ENCODE data around the gene SLC25A30. TPM values are rescaled to one million over a fixed set of nuclear protein-coding genes. Genes with fewer than 3 reads are reported as not detected.

The SLC25A30 gene
- total and polyA plus RNA-seq, 9 of the 15 experiments (the other 6 are each of a cell fraction or from before 2014, with no cell fraction given) = 1.1 to 11.1 (median 5.6) TPM

GRCh38 chr13:45396533-45397095 is 21.6 kb downstream of the SLC25A30 start:
- in situ Hi-C loops (cut with MboI) (no loop called here), intact Hi-C loops (cut with micrococcal nuclease) (no loop called here)
- Histone ChIP-seq H3K9me1 (ENCODE audit: control insufficient read depth, insufficient read depth, low read length) (no peaks in the 10 kb centered on the region), H4K20me1 (replicated peaks; ENCODE audit: control insufficient read depth, insufficient read depth, low read length) (no peaks in the 10 kb centered on the region), H3K27ac (ENCODE audit: extremely low read depth, low read depth, low read length) (no peak overlapping the region), H3K79me2 (ENCODE audit: control insufficient read depth, insufficient read depth, low read length) (no peaks in the 10 kb centered on the region), H2AFZ (ENCODE audit: low read depth, low read length) (no peak overlapping the region), H3K4me1 (replicated peaks in 1 of 2; ENCODE audit: control insufficient read depth in 2 of 2, insufficient read depth in 2 of 2, low read length in 2 of 2) (peaks cover 4% of the 10 kb centered on the region in 2 experiments; a peak in 3 of 5 replicates), H3K4me2 (ENCODE audit: insufficient read depth, low read length) (no peak overlapping the region), H3K4me3 (no peak overlapping the region), H3K27me3 (ENCODE audit: control insufficient read depth in 2 of 2, insufficient read depth in 2 of 2, low read length in 2 of 2) (no peaks in the 10 kb centered on the region), H3K36me3 (ENCODE audit: control insufficient read depth, insufficient read depth, low read length) (peaks cover 19% of the 10 kb centered on the region; the same call in 2 of the 3 replicates), H3K9ac (ENCODE audit: insufficient read depth in 1 of 2, low read depth in 2 of 2, low read length in 2 of 2) (no peak overlapping the region), H3K9me3 (replicated peaks; ENCODE audit: control insufficient read depth, insufficient read depth, low read depth, low read length) (no peaks in the 10 kb centered on the region)
- FAIRE-seq (no peak), DNase-seq (ENCODE audit: extremely low read depth in 1 of 4, low spot score in 3 of 4) (no peak), ATAC-seq (no peak)
- WGBS (ENCODE audit: insufficient coverage, low coverage, missing lambda C conversion rate) = 89% methylated on average over 7 of the region's 9 CpGs
- no peak for TF ChIP-seq ZBTB8A (IDR thresholded peaks at IDR 0.05; ENCODE audit: partially characterized antibody)
- no peak for TF ChIP-seq LEF1 (IDR thresholded peaks at IDR 0.05)
- TF ChIP-seq CHCHD3 (CRISPR knock-in tag; IDR thresholded peaks at IDR 0.05) = no peak
- TF ChIP-seq ETV1 (tag; conservative IDR thresholded peaks at IDR 0.05; ENCODE audit: low read depth) = peak; percentile 35; the same call in 1 of the 2 replicates
- ChIA-PET CTCF (ENCODE audit: low intra/inter-chr PET ratio) (no interaction called here), POLR2A (interaction anchor here (0.7 kb wide), 1 partner anchor 10 kb away, joined by 3 read pairs; no protein-coding TSS in a partner anchor)
- BruUV-seq (replicated peaks) = no TSS peak

DNA sequence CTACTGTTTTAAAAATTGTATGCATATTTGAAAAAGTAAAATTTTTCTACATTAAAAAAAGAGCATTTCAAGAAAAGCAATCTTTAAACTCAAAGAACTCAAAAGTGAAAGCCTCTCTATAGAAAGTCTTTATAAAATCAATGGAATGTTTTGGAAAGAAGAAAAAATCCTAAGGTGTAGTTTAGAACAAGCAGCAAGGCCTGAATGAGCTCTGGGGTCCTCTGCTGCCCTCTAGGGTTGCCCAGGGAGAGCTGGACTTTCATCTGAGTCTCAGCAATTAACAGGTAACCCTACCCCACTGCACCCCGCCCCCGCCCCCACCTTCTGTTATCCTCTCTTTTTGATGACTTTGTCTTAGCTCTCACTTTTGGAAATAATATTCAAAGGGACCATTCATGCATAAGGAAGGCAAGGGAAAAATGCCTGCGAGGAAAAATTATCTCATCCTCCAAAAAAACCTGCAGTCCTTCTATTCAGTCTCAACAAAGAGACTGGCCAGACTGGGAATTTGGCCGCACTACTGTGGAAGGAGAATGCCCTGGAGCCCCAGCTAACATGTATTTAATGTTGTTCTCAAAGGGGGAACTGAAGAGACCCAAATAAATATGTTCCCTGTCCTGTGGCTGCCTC is 24.1 kb downstream of the SLC25A30 start:
- H4K20me1 ChIP-seq (replicated peaks; ENCODE audit: control insufficient read depth, insufficient read depth, low read length) = no peaks in the 10 kb centered on the region
- H3K27me3 ChIP-seq (ENCODE audit: control insufficient read depth in 2 of 2, insufficient read depth in 2 of 2, low read length in 2 of 2) = no peaks in the 10 kb centered on the region
- CTCF ChIA-PET (ENCODE audit: low intra/inter-chr PET ratio) = interaction anchor here (2.2 kb wide), 1 partner anchor 23 kb away, joined by 6 read pairs; no protein-coding TSS in a partner anchor
- H3K27ac ChIP-seq (ENCODE audit: extremely low read depth, low read depth, low read length) = no peak overlapping the region
- no peaks in the 10 kb centered on the region for H3K9me3 ChIP-seq (replicated peaks; ENCODE audit: control insufficient read depth, insufficient read depth, low read depth, low read length)
- BruUV-seq (replicated peaks) = no TSS peak
- no peaks in the 10 kb centered on the region for H3K79me2 ChIP-seq (ENCODE audit: control insufficient read depth, insufficient read depth, low read length)
- no peaks in the 10 kb centered on the region for H3K9me1 ChIP-seq (ENCODE audit: control insufficient read depth, insufficient read depth, low read length)
- no peak overlapping the region for H3K9ac ChIP-seq (ENCODE audit: insufficient read depth in 1 of 2, low read depth in 2 of 2, low read length in 2 of 2)
- DNase-seq (ENCODE audit: extremely low read depth in 1 of 4, low spot score in 3 of 4) = peak; percentile 37 to 68 (median 56)
- POLR2A ChIA-PET = interaction anchor here (0.6 kb wide), 1 partner anchor 58 kb away, joined by 4 read pairs; no protein-coding TSS in a partner anchor
- WGBS (ENCODE audit: insufficient coverage, low coverage, missing lambda C conversion rate) = 33% methylated on average over 3 of the region's 4 CpGs
- no peak overlapping the region for H3K4me3 ChIP-seq
- no peak overlapping the region for H3K4me2 ChIP-seq (ENCODE audit: insufficient read depth, low read length)
- peak; percentile 64 for FAIRE-seq
- peak; percentile 94 for ATAC-seq
- H3K4me1 ChIP-seq (replicated peaks in 1 of 2; ENCODE audit: control insufficient read depth in 2 of 2, insufficient read depth in 2 of 2, low read length in 2 of 2) = peaks cover 4% of the 10 kb centered on the region in 2 experiments; a peak in 3 of 5 replicates
- H2AFZ ChIP-seq (ENCODE audit: low read depth, low read length) = no peak overlapping the region
- intact Hi-C loops (cut with micrococcal nuclease) (loop anchor here (5.0 kb wide), 1 partner anchor 347 kb away; no protein-coding TSS in a partner anchor), in situ Hi-C loops (cut with MboI) (no loop called here)
- peaks cover 19% of the 10 kb centered on the region; the same call in 2 of the 3 replicates for H3K36me3 ChIP-seq (ENCODE audit: control insufficient read depth, insufficient read depth, low read length)
- peak; percentile 37 to 75 (median 70); a peak in 5 of 6 replicates for TF ChIP-seq CTCF (IDR thresholded peaks at IDR 0.05 in 2 of 3, conservative IDR thresholded peaks at IDR 0.05 in 1 of 3; ENCODE audit: insufficient read depth in 2 of 3, low read depth in 1 of 3, low read length in 3 of 3)
- TF ChIP-seq HMG20B (CRISPR knock-in tag; IDR thresholded peaks at IDR 0.05) = no peak
- TF ChIP-seq ZFX (CRISPR knock-in tag; IDR thresholded peaks at IDR 0.05) = no peak
- TF ChIP-seq, protein P1, sequence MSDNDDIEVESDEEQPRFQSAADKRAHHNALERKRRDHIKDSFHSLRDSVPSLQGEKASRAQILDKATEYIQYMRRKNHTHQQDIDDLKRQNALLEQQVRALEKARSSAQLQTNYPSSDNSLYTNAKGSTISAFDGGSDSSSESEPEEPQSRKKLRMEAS (CRISPR knock-in tag; IDR thresholded peaks at IDR 0.05) = no peak
- no peak for TF ChIP-seq PATZ1 (CRISPR knock-in tag; IDR thresholded peaks at IDR 0.05; ENCODE audit: borderline replicate concordance)
- no peak for TF ChIP-seq TCF7 (IDR thresholded peaks at IDR 0.05; ENCODE audit: borderline replicate concordance)

All from K562 (cell line).